NCI-H82 treated with DMSO at 0.1 percent for 48 hours (cell line): ENCODE data around the gene PSMB4.
"Not testable (repeated sequence)": the region's sequence is repeated elsewhere in the genome, so short reads cannot be mapped to it uniquely, and the experiment has no call there.

Experiments
- DNase-seq: peaks from one replicate; lab custom pipeline; 2025; ENCODE audit not compliant: unreplicated experiment; lab: John Stamatoyannopoulos, UW

PSMB4 gene

DNA sequence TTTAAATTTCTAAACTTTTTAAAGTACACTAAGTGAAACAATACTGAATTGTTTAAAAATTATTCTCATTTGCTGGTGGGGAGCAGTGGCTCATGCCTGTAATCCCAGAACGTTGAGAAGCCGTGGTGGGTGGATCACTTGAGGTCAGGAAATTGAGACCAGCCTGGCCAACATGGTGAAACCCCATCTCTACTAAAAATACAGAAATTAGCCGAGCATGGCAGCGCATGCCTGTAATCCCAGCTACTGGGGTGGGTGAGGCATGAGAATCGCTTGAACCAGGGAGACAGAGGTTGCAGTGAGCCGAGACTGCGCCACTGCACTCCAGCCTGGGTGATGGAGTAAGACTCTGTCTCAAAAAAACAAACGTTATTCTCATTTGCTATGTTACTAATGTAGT is 38.0 kb downstream of the PSMB4 start:
- not testable (repeated sequence) for DNase-seq

DNA sequence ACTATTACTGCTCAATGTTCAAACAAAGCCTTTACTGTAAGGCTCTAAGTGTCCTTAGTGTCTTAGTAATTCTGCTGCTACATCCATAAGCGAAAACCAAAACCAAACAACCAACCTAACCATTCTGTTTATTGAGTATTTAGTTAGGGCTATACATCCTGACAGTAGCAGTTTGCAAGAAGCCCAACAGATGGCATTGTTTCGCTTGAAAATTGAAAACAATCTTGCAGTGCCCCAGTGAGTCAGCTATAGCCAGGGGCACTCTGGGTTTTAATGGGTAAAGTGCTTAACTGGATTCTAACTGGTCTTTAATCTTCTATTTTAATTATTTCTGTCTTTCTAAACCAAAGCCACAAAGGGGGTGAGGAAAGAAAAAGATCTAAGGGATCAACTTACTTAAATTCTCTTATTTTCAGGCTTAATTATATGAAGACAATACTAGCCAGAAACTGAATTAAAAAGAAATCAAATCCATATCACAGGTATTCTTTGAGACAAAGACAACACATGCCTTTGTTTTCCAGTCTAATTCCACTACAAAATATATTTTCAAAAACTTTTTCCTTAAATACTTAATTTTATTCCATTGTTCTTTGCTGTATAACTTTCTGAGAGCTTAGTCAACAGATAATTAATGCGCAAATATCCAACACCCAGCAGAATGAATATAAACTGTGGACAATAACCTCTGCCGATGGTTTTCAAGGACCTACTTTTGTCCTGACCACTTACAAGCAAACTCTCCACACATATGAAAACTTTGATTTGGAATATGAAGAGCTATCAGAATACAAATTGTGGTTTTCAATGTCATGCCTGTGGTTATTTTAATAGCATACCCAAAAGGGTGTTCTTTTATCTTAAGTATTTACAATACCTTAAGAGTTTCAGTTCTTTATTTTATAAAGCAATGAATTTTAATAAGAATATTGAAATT is 44.7 kb downstream of the PSMB4 start:
- DNase-seq: peak; percentile 78

DNA sequence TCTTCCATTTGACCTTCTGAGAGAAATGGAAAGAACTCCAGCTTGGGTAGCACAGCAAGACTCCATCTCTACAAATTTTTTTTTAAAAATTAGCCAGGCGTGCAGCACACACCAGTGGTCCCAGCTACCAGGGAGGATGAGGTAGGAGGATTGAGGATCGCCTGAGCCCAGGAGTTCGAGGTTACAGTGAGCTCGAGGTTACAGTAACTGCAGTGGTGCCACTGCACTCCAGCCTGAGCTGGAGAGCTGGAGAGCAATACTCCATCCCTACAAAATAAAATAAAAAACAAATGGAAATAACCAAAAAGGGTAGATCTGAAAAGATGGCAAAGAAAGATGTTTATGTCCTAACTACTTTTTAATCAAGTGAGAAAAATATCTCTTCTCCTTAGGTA is 45.4 kb downstream of the PSMB4 start:
- no peak for DNase-seq

DNA sequence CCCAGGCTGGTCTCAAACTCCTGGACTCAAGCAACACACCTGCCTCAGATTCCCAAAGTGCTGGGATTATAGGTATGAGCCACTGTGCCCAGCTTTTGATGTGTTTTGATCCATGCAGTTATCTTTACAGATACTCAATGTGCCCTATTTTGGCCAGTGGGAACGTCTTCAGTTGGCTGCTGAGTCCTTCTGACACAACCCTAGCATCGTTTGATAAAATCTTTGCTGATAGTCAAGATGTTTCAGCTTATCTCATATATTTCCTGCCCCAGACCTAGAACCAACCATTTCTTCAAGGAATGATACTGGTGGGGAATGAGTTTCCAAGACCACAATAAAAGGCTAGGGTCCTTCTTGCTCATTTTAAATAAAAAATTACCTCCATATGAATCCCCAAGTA is 48.3 kb downstream of the PSMB4 start:
- no peak for DNase-seq
